HAP-1 (cell line): ENCODE results near the gene FBXL4.

Source experiments
- DNase-seq, 2 experiments: peaks; one replicate each; pipeline ENCODE4 v3.0.0-alpha.2; 2016 to 2020; ENCODE audit warnings: low spot score in 2 of 2
- H3K27me3 ChIP-seq: fragments of 250-450 bp; sonication (Bioruptor Pico); 2 replicates; pipeline ENCODE4 v1.5.1; 2020; ENCODE audit warnings: low read depth, mild to moderate bottlenecking, moderate library complexity
- H3K36me3 ChIP-seq: fragments of 250-450 bp; sonication (Bioruptor Pico); replicated peaks from 2 replicates; pipeline ENCODE4 v1.5.1; 2020; ENCODE audit warnings: mild to moderate bottlenecking
- H3K4me1 ChIP-seq: fragments of 250-450 bp; sonication (Bioruptor Pico); 2 replicates; pipeline ENCODE4 v1.5.1; 2020; ENCODE audit warnings: mild to moderate bottlenecking
- H3K4me3 ChIP-seq: fragments of 250-450 bp; sonication (Bioruptor Pico); 2 replicates; pipeline ENCODE4 v1.5.1; 2020; ENCODE audit warnings: mild to moderate bottlenecking, moderate library complexity
- H3K9me3 ChIP-seq: fragments of 250-450 bp; sonication (Bioruptor Pico); 2 replicates; pipeline ENCODE4 v1.5.1; 2020; ENCODE audit warnings: mild to moderate bottlenecking, moderate library complexity
- in situ Hi-C: fragments of 300-500 bp; cut with MboI; formaldehyde crosslinking; loops from 3 replicates; pipeline ENCODE4 v1.14.3; 2020; ENCODE audit warnings: low sequenced_read_pairs, inconsistent platforms, mixed read lengths

FBXL4 gene

DNA sequence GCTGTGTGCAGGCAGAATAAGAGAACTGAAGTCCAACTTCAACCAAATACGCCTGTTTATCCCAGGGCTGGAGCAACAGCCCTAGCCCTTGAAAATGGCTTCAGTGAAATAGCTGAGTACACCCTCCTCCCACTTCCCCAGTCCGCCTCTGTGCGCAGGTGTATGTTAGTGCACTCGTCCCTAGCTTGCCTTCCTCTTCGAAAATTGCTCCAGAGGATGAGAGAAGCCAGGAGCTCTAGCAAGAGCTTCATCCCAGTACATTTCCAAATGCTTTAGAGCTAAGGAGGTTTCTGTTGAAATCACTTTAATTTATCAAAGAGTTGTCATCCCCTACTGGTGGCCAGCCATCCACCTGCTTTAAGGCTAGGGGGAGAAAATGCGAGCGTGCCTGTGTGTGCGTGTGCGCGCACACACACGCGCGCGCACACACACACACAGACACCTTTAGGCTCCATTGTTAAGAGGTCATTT, 118.8 kb downstream of the FBXL4 start:
- Histone ChIP-seq H3K9me3 (no peaks in the 10 kb centered on the region; the same call in 1 of the 2 replicates), H3K27me3 (no peaks in the 10 kb centered on the region), H3K36me3 (no peaks in the 10 kb centered on the region), H3K4me3 (no peak overlapping the region), H3K4me1 (peaks cover 43% of the 10 kb centered on the region)
- DNase-seq, result peak in 1 of 2 experiments; percentile 35
- in situ Hi-C loops, result loop anchor here (25.0 kb wide), 3 partner anchors 192 to 792 kb away; no protein-coding TSS in a partner anchor

GRCh38 chr6:98828211-98828788, 119.4 kb downstream of the FBXL4 start:
- H3K4me3 ChIP-seq, result no peak overlapping the region
- H3K9me3 ChIP-seq, result no peaks in the 10 kb centered on the region; the same call in 1 of the 2 replicates
- peaks cover 37% of the 10 kb centered on the region for H3K4me1 ChIP-seq
- H3K27me3 ChIP-seq, result no peaks in the 10 kb centered on the region
- peak in 1 of 2 experiments; percentile 20 for DNase-seq
- in situ Hi-C loops, result loop anchor here (25.0 kb wide), 3 partner anchors 191 to 791 kb away; no protein-coding TSS in a partner anchor
- no peaks in the 10 kb centered on the region for H3K36me3 ChIP-seq

DNA sequence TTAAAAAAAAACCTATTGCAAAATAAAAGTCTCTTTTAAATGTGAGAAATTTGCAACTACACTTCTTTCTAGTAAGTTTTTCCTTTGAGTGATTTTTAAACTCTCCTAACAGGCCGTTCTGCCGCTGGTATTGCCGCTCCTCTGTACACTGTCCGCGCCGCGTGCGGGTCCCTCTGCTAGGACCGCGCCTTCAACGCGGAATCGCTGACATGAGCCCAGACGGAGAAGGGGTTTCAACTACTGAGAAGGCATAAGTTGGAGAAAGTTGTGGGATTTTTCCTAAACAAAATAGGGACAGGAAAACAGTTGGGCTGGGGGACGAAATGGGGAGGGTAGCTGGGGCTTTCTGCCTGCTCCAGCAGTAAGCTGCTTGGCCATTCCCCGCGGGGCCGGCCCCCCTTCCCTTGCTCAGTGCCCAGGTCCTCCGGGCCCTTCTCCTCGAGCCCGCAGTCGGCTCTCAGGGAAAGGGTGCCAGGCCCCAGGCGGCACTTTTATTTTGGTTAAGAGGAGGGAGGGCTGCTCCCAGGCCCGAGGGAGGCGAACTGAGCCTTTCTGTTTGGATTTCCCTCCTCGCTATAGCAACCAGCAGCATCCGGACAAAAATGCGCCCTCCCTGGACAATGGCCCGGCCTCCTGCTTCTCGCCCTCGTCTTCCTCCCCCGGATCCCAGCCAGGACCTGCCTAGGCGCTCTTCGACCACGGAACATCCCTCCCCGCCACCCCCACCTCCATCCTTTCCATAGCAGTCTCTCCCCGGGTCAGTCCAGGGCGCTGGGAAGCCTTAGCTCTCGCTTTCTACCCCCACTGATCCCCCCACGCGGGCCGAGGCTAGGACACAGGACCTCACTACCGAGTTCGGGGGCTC, 120.2 kb downstream of the FBXL4 start:
- no peak overlapping the region for H3K4me3 ChIP-seq
- in situ Hi-C loops, result loop anchor here (25.0 kb wide), 3 partner anchors 190 to 790 kb away; no protein-coding TSS in a partner anchor
- no peaks in the 10 kb centered on the region for H3K36me3 ChIP-seq
- peaks cover 34% of the 10 kb centered on the region for H3K4me1 ChIP-seq
- no peaks in the 10 kb centered on the region for H3K27me3 ChIP-seq
- DNase-seq, result peak; percentile 57 to 84
- H3K9me3 ChIP-seq, result no peaks in the 10 kb centered on the region; the same call in 1 of the 2 replicates

- Histone ChIP-seq H3K4me1 (peaks cover 34% of the 10 kb centered on the region), H3K27me3 (no peaks in the 10 kb centered on the region), H3K9me3 (no peaks in the 10 kb centered on the region; the same call in 1 of the 2 replicates), H3K36me3 (no peaks in the 10 kb centered on the region), H3K4me3 (no peak overlapping the region)
- in situ Hi-C loops, result loop anchor here (25.0 kb wide), 3 partner anchors 188 to 788 kb away; no protein-coding TSS in a partner anchor
- no peak for DNase-seq
These were observed 122.0 kb downstream of the FBXL4 start for GRCh38 chr6:98825600-98826230.

DNA sequence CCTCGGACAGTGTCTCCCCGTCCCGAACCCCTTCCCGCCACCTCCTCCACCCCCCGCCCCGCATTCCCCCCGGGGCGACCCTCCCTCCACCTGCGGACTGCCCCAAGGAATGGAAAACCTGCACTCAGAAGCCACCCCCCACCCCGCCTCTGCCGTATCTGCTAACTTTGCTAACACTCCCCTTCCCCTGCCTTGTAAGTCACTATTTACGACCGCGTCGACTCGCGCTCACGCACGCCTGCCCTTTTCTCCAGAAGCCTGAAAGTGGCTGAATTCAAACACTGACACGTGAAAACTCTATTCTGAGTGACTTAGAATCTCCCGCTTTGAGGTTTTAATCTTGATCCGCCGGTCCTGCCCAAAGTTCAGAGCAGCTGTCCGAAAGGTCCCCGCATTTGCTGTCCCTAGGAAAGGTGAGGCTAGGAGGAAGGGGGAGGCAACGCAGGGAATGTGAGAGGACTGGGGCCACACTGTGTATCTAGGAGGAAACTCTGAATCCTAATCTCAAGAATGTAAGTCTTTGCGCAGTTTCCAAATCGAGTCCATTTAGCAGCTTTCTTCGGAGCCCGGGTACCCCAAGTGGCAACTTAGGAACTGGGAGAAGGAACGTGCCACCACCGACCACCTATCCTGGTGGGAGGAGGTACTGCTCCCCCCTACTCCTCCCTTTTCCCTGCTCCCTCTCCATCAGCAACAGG, 122.7 kb downstream of the FBXL4 start:
- DNase-seq, result peak in 1 of 2 experiments; percentile 56
- Histone ChIP-seq H3K4me3 (peak overlapping the region; percentile 35), H3K36me3 (no peaks in the 10 kb centered on the region), H3K4me1 (peaks cover 34% of the 10 kb centered on the region), H3K27me3 (no peaks in the 10 kb centered on the region), H3K9me3 (no peaks in the 10 kb centered on the region; the same call in 1 of the 2 replicates)
- in situ Hi-C loops, result loop anchor here (25.0 kb wide), 3 partner anchors 188 to 788 kb away; no protein-coding TSS in a partner anchor

- DNase-seq, result peak; percentile 68 to 82
- H3K4me1 ChIP-seq, result peaks cover 30% of the 10 kb centered on the region
- peak overlapping the region; percentile 35 for H3K4me3 ChIP-seq
- no peaks in the 10 kb centered on the region for H3K27me3 ChIP-seq
- no peaks in the 10 kb centered on the region for H3K36me3 ChIP-seq
- in situ Hi-C loops, result no loop called here
- H3K9me3 ChIP-seq, result no peaks in the 10 kb centered on the region; the same call in 1 of the 2 replicates
These were observed 123.4 kb downstream of the FBXL4 start for GRCh38 chr6:98824162-98824901.

DNA sequence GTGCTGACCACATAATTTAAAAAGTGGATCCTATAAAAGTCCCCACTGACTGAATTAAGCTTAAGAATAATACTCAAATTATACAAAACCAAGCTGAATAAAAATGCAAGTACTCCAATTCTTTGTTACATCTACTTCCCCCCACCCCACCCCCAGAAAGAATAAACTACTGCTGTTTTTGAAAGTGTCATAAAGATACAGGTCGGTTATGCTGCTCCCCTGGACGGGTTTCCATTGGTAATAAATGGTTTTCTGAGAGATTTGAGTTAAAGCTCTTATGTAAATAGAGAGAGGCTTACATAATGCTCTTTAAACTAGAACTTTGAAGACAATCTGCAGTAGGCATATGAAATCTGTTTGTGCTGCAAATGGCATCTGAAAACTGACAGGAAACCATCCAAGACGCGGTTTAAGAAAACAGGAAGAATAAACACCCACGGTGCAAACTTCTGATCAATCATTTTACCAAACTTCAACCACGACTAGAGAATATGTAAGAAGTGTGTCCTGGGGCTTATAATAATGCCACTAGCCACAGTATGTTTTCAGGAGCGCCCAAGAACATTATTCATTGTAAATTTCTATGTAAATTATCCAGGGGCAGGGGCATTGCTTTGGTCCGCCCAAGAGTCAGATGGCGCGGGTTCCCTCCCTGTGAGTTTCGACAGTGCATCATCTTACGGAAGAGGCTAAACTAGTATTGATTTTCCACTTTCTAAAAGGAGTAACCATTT, 124.2 kb downstream of the FBXL4 start:
- no peaks in the 10 kb centered on the region for H3K36me3 ChIP-seq
- peaks cover 24% of the 10 kb centered on the region for H3K4me1 ChIP-seq
- in situ Hi-C loops, result no loop called here
- H3K9me3 ChIP-seq, result no peaks in the 10 kb centered on the region; the same call in 1 of the 2 replicates
- DNase-seq, result peak in 1 of 2 experiments; percentile 46
- no peaks in the 10 kb centered on the region for H3K27me3 ChIP-seq
- H3K4me3 ChIP-seq, result peak overlapping the region; percentile 35

- DNase-seq, result no peak
- H3K27me3 ChIP-seq, result no peaks in the 10 kb centered on the region
- H3K9me3 ChIP-seq, result no peaks in the 10 kb centered on the region
- H3K36me3 ChIP-seq, result no peaks in the 10 kb centered on the region
- in situ Hi-C loops, result no loop called here
- H3K4me3 ChIP-seq, result no peak overlapping the region
- H3K4me1 ChIP-seq, result peaks cover 7% of the 10 kb centered on the region
These were observed 125.9 kb downstream of the FBXL4 start for GRCh38 chr6:98821756-98822405.
